Stimulated activated naive CD8-positive, alpha-beta T cell treated with anti-CD3 and anti-CD28 coated beads, Interleukin-15, Interleukin-2, amounts not matched to agents 100 U/mL and 50 U/mL, for 24 hours (primary cell): Measurements from ENCODE around the gene CSH1.
"Not testable (repeated sequence)": the region's sequence is repeated elsewhere in the genome, so short reads cannot be mapped to it uniquely, and the experiment has no call there.

ENCODE experiments used
- ATAC-seq: fragments of 150-1000 bp; cut with Tn5 transposase; one replicate; pipeline ENCODE4 v1.10.0; 2021
- DNase-seq: peaks from one replicate; pipeline ENCODE4 v3.0.0; 2021

CSH1 gene

DNA sequence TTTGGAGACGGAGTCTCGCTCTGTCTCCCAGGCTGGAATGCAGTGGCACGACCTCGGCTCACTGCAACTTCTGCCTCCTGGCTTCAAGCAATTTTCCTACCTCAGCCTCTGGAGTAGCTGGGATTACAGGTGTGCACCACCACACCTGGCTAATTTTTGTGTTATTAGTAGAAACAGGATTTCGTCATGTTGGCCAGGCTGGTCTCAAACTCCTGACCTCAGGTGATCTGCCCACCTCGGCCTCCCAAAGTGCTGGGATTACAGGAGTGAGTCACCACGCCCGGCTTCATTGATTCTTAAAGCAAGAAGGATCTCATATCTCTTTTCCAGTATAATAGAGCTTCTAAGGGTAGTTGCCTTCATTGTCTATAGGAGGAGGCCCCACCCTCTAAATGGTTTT is 8.4 kb upstream of the CSH1 start:
- ATAC-seq, DNase-seq: not testable (repeated sequence)

DNA sequence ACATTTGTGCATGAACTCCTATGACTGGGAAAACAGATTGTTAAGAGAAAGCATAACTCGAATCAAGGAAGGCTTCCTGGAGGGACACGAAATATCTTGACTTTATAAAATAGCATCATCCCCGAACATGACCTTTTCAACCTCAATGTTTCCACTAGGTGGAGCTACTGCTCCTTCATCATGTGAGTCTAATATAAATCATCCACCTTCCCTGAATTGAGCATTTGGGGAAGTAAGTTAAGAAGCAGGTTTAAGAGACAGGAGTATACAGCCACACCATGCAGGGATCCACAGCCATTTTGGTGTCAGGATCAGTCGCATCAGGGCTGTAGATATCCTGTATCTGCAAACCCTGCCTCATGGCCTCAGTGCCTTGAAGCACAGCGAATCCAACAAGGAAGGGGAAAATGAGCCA is 7.4 kb upstream of the CSH1 start:
- DNase-seq: not testable (repeated sequence)
- ATAC-seq: peak; percentile 66

DNA sequence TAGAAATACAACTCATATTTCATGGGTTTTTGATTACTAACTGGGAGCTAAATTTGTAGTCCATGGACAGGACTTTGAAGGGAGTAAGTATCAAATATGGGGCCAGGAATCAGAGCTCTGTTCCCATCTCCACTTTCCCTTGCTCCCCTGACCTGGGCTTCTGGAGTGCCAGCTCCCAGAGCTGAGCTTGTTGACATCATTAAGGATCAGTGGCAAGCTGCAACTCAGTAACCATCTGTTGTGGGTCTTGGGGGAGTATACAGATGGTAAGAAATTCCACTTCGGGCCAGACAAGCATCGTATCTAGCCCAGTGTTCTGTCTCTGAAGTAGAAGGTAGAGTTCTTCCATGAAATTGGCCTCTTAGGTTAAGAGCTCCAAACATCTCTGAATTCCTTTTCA is 5.6 kb upstream of the CSH1 start:
- not testable (repeated sequence) for ATAC-seq, DNase-seq

DNA sequence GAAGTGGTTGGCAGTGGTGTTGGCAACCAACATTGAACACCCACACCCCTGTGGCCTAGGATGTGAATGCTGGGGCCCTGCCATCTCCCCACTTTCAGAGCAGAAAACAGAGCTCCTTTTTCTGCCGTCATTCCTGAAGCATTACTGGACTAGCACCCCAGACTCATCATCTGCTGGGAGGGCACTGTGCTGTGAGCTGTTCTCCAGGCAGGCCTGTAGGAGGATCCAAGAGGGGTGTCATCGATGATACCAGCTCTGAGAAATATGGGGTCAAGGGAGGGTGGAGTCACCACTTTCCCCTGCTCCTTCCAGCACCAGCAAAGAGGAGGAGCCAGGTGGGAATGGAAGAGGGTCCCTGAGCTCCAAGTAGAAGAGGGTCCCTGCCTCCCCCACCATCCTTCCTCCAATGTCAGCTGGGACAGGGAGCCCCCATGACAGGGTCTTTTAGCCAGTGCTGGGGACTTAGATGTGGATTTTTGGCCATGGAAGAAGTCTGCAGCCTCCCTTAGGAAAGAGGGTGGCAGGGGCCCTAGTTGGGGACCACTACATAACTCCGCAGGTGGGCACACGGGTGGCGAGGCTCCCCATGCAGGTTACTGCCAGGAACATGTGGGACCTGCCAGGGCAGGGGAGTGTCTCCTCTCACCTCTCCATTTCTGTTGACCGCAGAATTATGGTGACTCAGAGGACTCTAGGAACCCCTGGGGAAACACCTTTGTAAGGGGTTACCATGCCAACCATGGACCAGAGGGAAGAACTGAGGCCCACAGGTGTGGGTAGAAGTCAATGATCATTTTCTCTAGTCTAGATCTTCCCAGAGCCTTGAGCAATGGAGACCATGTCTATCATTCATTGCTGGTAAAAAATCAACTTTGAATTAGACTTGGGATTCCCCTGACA is 2.8 kb upstream of the CSH1 start:
- DNase-seq (peak; percentile 41), ATAC-seq (peak; percentile 60)

DNA sequence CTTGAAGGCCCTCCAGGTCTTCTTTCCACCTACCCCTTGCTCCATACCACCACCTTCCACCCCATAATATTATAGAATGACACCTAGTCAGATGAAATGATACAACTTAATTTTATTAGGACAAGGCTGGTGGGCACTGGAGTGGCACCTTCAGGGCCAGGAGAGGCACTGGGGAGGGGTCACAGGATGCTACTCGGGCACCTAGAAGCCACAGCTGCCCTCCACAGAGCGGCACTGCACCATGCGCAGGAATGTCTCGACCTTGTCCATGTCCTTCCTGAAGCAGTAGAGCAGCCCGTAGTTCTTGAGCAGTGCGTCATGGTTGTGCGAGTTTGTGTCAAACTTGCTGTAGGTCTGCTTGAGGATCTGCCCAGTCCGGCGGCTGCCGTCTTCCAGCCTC is 1.6 kb downstream of the CSH1 start:
- not testable (repeated sequence) for DNase-seq, ATAC-seq

DNA sequence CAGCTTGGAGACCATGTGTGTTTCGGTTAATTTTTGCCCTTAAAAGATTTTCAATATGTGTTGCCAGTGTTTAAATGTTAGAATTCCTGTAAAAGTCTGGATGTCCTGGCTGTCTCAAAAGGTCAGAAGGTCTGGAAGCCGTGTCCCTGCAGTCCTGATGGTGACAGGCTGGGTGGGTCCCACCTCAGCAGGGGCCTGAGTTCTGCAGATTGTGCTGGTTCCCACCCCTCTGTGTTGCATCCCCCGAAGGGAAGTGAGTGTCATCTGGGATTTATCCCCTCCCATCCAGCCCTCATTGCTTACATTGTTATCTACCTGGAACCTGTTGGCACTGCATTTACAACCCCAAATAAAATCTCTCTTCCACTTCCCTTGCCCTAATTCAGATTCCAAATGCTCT is 2.4 kb downstream of the CSH1 start:
- not testable (repeated sequence) for ATAC-seq, DNase-seq

DNA sequence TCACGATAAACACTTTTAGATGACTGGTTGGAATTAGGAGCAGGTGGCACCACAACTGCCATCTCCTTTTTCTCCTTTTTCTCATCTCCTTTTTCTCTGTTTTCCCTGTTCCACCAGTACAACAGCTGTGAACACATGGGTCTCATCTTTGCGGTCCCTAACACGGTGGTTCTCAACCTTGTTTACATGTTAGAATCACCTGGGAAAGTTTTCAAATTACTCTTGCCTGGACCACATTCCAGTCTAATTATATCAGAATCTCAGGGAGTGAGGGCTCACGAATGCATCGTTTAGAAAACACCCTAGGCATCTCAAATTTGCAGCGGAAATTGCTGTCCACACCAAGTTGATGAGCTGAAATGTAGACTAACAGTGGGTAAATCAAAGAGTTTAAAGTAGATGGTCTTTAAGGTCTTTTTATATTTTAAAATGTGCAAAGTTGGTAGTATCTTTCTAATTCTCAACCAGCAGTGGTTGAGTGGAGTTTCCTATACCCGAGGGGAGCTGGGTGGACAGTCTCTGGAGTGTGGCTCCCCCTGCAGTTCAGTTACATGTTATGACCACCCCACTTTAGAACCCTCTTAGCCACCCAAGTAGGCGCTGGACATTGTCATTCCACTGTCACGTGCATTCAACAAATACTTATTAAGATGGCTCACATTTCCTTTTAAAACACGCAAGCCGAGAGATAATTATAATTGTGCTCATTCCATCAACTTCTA is 3.9 kb downstream of the CSH1 start:
- not testable (repeated sequence) for DNase-seq, ATAC-seq

DNA sequence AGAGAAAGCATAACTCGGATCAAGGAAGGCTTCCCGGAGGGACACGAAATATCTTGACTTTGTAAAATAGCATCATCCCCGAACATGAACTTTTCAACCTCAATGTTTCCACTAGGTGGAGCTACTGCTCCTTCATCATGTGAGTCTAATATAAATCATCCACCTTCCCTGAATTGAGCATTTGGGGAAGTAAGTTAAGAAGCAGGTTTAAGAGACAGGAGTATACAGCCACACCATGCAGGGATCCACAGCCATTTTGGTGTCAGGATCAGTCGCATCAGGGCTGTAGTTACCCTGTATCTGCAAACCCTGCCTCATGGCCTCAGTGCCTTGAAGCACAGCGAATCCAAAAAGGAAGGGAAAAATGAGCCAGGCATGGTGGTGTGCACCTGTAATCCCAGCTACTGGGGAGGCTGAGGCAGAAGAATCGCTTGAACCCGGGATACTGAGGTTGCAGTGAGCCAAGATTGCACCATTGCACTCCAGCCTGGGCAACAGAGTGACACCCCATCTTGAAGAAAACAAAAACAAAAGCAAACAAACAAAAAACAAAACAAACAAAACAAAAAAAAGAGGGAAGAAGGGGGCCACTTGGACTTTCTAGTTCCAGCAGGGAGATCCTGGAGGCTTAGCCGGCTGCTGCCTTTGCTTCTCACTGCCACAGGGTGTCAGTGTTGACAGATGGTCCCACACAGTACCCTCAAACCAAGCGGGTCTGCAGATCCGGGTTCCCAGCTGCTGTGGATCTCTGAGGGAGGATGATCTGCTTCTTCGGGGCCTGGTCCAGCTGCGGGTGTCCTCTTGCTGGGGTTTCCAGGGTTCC is 7.1 kb downstream of the CSH1 start:
- peak; percentile 55 for ATAC-seq
- not testable (repeated sequence) for DNase-seq

DNA sequence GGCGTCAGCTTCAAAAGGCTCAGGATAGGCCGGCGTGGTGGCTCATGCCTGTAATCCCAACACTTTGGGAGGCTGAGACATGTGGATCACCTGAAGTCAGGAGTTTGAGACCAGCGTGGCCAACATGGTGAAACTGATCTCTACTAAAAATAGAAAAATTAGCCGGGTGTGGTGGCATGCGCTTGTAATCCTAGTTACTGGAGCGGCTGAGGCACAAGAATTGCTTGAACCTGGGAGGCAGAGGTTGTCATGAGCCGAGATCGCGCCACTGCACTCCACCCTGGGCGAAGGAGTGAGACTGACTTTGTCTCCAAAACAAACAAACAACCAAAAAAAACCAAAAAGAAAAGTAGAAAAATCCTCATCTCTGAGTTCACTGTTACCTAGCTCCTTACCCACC is 11.3 kb downstream of the CSH1 start:
- not testable (repeated sequence) for DNase-seq, ATAC-seq

DNA sequence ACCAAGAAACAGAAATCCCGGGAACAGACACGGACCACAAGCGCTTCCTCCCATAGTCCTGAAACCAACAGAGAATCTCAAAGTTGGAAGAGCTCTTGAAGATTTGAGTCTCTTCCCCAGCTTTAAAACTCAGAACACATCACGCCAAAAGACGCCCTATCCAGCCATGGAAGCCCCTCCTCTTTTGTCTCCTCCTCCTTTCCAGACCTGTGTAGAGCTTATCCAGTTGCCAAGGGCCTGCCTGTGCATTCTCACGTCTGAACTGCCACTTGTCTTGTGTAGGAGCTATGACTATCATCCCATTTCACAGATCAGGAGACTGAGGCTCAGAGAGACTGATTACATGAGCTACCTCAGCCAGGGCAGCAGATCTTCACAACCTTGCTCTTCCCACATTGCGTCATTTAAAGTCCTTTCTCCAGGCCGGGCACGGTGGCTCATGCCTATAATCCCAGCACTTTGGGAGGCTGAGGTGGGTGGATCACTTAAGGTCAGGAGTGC is 13.7 kb downstream of the CSH1 start:
- not testable (repeated sequence) for ATAC-seq

DNA sequence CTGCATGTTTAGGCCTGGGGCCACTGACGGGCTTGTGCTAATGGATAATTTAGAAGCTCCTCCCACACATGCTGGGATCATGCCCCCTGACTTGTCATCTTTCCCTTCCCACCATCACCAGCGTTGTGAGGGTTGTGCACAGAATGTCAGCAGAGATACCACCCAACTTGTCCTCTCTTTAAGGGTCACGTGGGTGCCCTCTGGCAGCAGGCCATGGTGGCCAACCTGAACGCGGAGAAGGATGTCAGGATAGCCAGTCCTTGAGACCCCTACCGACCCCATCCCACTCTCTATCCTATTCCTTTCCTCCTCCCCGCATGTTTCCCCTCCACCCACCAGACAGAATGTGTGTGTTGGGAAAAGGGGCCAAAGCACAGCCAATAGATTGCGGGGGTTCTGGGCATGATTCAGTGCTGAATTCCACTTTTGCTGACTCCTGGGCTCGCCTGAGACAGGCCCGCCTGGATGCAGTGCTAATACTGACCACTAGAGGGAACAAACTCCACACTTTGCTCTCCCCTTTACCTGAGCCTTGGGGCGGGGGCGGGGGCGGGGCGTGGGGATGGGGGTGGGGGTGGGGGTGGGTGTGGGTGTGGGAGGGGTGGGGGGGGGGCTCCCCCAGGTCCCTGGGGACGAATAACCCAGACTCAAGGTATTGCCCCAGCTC is 14.3 kb downstream of the CSH1 start, which contains the start of gene GH2:
Gene GH2 (minus strand): TSS at position 10 of the 667 bp plus-strand sequence. CDS start 143 bp downstream, outside the sequence.
- ATAC-seq (peak; percentile 74), DNase-seq (peak; percentile 71)

More for the DNA sequence above, 13.7 kb downstream of the CSH1 start:
- DNase-seq: not testable (repeated sequence)

DNA sequence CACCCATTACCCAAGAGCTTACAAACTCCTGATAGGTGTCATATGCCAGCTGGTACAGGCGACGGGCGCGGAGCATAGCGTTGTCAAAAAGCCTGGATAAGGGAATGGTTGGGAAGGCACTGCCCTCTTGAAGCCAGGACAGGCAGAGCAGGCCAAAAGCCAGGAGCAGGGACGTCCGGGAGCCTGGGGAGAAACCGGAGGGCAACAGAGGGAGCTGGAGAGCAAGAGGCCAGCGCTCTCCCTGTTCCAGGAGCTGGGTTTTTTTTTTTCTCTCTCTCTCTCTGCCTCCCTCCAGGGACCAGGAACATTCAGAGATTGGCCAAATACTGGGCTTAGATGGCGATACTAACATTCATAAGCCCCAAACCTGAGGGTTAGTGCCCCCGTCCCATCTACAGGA is 15.0 kb downstream of the CSH1 start:
- ATAC-seq, DNase-seq: not testable (repeated sequence)

DNA sequence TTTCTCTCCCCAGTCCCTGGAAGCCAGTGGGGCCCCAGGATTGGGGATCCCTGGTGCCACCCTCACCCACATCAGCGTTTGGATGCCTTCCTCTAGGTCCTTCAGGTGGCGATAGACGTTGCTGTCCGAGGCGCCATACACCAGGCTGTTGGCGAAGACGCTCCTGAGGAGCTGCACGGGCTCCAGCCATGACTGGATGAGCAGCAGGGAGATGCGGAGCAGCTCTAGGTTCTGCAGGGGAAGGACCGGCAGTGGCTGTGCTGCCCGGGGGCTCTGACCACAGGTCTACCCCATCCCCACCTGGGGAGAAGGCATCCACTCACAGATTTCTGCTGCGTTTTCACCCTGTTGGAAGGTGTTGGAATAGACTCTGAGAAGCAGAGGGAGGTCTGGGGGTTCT is 15.7 kb downstream of the CSH1 start:
- DNase-seq (no peak), ATAC-seq (no peak)

DNA sequence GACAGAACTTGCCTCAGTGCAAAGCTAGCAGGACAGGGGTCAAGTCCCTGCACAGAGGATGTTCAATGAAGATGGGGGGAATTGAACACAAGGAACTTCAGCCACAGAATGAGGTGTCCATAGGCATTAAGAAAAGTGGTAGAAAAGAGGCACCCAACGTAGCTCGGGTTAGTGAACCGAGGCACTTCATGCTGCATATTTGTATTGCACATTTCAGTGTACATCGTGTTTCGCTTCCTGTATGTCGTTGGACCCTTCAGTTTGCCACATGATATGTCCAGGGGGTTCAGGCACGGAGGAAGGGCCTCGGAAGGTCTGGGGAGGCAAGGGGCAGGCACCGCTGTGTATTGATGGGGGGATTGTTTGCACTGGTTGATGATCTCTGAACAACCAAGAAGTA is 18.0 kb downstream of the CSH1 start:
- ATAC-seq, DNase-seq: not testable (repeated sequence)

DNA sequence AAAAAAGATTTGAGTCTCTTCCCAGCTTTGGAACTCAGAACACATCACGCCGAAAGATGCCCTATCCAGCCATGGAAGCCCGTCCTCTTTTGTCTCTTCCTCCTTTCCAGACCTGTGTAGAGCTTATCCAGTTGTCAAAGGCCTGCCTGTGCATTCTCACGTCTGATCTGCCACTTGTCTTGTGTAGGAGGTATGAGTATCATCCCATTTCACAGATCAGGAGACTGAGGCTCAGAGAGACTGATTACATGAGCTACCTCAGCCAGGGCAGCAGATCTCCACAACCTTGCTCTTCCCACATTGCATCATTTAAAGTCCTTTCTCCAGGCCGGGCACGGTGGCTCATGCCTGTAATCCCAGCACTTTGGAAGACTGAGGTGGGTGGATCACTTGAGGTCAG is 21.7 kb downstream of the CSH1 start:
- not testable (repeated sequence) for ATAC-seq, DNase-seq

DNA sequence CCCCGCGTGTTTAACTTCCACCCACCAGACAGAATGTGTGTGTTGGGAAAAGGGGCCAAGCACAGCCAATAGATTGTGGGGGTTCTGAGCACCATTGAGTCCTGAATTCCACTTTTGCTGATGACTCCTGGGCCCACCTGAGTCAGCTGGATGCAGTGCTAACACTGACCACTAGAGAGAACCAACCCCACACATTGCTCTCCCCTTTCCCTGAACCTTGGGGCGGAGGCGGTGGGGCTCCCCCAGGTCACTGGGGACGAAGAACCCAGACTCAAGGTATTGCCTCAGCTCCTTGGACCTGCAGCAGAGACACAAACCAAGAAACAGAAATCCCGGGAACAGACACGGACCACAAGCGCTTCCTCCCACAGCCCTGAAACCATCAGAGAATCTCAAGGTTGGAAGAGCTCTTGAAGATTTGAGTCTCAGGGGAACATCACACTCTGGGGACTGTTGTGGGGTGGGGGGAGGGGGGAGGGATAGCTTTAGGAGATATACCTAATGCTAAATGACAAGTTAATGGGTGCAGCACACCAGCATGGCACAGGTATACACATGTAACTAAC is 22.2 kb downstream of the CSH1 start:
- DNase-seq, ATAC-seq: not testable (repeated sequence)

DNA sequence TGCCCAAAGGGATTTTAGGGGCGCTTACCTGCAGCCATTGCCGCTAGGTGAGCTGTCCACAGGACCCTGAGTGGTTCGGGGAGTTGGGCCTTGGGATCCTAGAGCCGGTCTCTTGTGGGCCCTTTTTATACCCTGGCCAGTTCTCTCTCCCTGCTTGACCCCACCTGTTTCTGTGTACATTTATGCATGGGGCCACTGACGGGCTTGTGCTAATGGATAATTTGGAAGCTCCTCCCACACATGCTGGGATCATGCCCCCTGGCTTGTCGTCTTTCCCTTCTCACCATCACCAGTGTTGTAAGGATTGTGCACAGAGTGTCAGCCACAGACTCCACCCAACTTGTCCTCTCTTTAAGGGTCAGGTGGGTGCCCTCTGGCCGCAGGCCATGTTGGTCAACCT is 22.8 kb downstream of the CSH1 start, which contains the start of gene CSH2:
Gene CSH2 (minus strand): TSS at position 101 of the 400 bp plus-strand sequence. CDS start 63 bp downstream, at position 38.
- ATAC-seq, DNase-seq: not testable (repeated sequence)

DNA sequence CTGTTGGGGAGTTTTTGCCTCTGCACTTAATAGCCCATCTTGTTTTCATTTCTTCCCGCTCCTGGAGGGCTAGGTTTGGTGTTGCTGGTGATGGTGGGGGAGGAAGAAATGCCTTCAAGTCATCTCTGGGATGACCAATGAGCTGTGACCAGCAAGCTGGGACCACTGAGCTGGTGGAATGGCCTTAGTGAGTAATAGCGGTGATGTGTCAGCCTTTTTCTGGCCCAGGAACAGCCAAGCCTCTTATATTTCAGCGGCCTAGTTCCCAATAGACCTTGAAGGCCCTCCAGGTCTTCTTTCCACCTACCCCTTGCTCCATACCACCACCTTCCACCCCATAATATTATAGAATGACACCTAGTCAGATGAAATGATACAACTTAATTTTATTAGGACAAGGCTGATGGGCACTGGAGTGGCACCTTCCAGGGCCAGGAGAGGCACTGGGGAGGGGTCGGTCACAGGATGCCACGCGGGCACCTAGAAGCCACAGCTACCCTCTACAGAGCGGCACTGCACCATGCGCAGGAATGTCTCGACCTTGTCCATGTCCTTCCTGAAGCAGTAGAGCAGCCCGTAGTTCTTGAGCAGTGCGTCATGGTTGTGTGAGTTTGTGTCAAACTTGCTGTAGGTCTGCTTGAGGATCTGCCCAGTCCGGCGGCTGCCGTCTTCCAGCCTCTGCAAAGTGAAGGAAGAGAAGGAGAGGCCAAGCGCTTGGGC is 24.6 kb downstream of the CSH1 start:
- DNase-seq, ATAC-seq: not testable (repeated sequence)

DNA sequence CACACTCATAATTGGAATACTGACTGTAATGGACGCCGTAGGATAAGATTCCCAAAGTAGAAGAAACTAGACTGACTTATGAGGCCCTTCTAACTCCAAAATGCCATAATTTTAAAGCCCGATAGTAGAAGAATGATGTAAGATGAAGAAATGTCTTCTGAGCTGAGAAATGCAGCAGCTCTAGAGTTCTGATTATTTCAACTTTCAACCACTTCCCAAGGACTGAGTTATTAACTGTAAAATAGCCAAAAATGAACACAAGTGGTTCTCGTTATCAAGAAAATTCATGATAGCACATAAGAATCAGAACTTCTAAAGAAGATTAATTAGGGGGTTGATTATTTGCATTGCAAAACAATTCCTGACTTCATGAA is 26.1 kb downstream of the CSH1 start:
- DNase-seq, ATAC-seq: not testable (repeated sequence)
